ENCODE data around the gene SIPA1L3. TPM values are rescaled to one million over a fixed set of nuclear protein-coding genes. Genes with fewer than 3 reads are reported as not detected.

SIPA1L3 gene
- total RNA-seq, 1 donor from 2014 or later = 63.2 TPM

GRCh38 chr19:37991841-37992248 is 84.8 kb downstream of the SIPA1L3 start:
- Histone ChIP-seq H3K27me3 (ENCODE audit: low read depth) (no peaks in the 10 kb centered on the region), H3K4me3 (no peak overlapping the region), H3K36me3 (no peaks in the 10 kb centered on the region), H3K9me3 (no peaks in the 10 kb centered on the region), H3K4me1 (peaks cover 36% of the 10 kb centered on the region), H3K27ac (peak overlapping the region; percentile 51)
- ATAC-seq = peak; percentile 62 to 77
- intact Hi-C loops (cut with DNase I) = no loop called here
- DNase-seq = peak; percentile 61
- TF ChIP-seq CTCF (IDR thresholded peaks at IDR 0.05) = no peak

DNA sequence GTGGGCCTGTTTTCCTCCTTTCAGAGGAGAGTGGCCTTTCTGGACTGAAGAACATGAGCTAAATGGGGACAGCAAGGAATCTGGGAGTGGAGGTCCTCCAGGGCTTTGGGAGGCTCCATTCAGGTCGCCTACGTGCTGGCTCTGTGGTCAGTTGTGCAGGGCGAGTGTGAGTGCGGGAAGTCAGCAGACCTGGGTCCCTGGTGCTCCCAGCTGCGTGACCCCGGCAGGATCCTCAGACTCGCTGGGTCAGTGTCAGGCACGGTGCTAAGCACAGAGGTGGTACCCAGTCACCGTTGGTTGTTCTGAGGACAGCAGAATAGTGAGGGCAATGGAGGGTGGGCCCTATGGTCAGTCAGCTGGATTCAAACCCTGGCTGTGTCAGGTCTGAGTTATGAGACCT is 85.8 kb downstream of the SIPA1L3 start:
- H3K9me3 ChIP-seq = no peaks in the 10 kb centered on the region
- no peaks in the 10 kb centered on the region for H3K27me3 ChIP-seq (ENCODE audit: low read depth)
- TF ChIP-seq CTCF (IDR thresholded peaks at IDR 0.05) = no peak
- intact Hi-C loops (cut with DNase I) = no loop called here
- no peak for ATAC-seq
- H3K4me1 ChIP-seq = peaks cover 36% of the 10 kb centered on the region
- no peak for DNase-seq
- H3K27ac ChIP-seq = no peak overlapping the region
- H3K4me3 ChIP-seq = no peak overlapping the region
- H3K36me3 ChIP-seq = no peaks in the 10 kb centered on the region

DNA sequence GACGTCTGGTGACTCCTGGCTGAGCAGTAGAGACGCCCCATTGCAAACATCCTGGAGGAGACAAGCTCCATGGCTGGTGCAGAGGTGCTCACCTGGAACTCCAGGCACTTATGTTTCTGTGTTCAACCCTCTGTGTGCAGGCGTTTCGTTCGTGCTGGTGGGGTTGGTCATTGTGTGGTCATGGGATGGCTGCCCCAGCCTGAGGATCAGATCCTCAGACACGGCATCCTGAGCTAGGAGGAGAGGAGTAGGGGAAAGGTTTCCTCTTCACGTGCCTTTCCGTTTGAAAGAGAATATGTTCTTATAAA is 87.8 kb downstream of the SIPA1L3 start:
- DNase-seq (no peak), ATAC-seq (no peak)
- Histone ChIP-seq H3K4me3 (no peak overlapping the region), H3K27me3 (ENCODE audit: low read depth) (no peaks in the 10 kb centered on the region), H3K9me3 (no peaks in the 10 kb centered on the region), H3K36me3 (no peaks in the 10 kb centered on the region), H3K27ac (peak overlapping the region; percentile 9), H3K4me1 (peaks cover 44% of the 10 kb centered on the region)
- intact Hi-C loops (cut with DNase I) = no loop called here
- no peak for TF ChIP-seq CTCF (IDR thresholded peaks at IDR 0.05)

- DNase-seq = no peak
- Histone ChIP-seq H3K4me1 (peaks cover 44% of the 10 kb centered on the region), H3K4me3 (no peak overlapping the region), H3K36me3 (no peaks in the 10 kb centered on the region), H3K27ac (no peak overlapping the region), H3K9me3 (no peaks in the 10 kb centered on the region), H3K27me3 (ENCODE audit: low read depth) (no peaks in the 10 kb centered on the region)
- no peak for TF ChIP-seq CTCF (IDR thresholded peaks at IDR 0.05)
- no peak for ATAC-seq
- intact Hi-C loops (cut with DNase I) = no loop called here
These were observed 88.3 kb downstream of the SIPA1L3 start for GRCh38 chr19:37995346-37995745.

- no peak overlapping the region for H3K27ac ChIP-seq
- no peak overlapping the region for H3K4me3 ChIP-seq
- H3K36me3 ChIP-seq = no peaks in the 10 kb centered on the region
- intact Hi-C loops (cut with DNase I) = no loop called here
- H3K4me1 ChIP-seq = peaks cover 25% of the 10 kb centered on the region
- no peaks in the 10 kb centered on the region for H3K27me3 ChIP-seq (ENCODE audit: low read depth)
- TF ChIP-seq CTCF (IDR thresholded peaks at IDR 0.05) = no peak
- DNase-seq (no peak), ATAC-seq (no peak)
- H3K9me3 ChIP-seq = no peaks in the 10 kb centered on the region
These were observed 90.9 kb downstream of the SIPA1L3 start for GRCh38 chr19:37997911-37998344.

DNA sequence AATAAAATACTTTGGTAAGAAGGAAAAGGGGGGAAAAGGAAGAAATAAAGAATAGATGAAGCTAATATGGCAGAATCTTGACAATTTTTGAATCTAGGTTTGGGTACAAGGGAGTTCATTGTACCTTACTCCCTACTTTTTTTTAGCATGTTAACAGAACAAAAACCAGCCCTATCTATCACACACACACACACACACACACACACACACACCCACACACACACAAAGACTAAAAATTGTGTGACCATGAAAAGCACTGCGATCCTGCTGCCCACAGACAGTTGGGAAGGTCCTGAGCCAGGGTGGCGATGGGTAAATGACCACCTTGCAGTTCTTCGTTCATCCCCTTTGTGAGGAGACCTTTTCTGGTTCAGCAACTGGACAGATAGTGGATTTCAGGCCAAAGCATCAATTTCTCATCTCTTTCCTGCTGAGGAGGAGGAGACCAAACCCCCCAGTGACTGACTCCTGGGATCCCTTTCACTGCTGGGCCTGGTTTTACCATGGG is 91.8 kb downstream of the SIPA1L3 start:
- ATAC-seq (no peak), DNase-seq (no peak)
- H3K9me3 ChIP-seq = no peaks in the 10 kb centered on the region
- TF ChIP-seq CTCF (IDR thresholded peaks at IDR 0.05) = no peak
- H3K36me3 ChIP-seq = no peaks in the 10 kb centered on the region
- intact Hi-C loops (cut with DNase I) = no loop called here
- H3K27me3 ChIP-seq (ENCODE audit: low read depth) = no peaks in the 10 kb centered on the region
- H3K27ac ChIP-seq = peak overlapping the region; percentile 56
- H3K4me3 ChIP-seq = no peak overlapping the region
- peaks cover 29% of the 10 kb centered on the region for H3K4me1 ChIP-seq
